ENCODE data around the gene SLC13A1.

The SLC13A1 gene

DNA sequence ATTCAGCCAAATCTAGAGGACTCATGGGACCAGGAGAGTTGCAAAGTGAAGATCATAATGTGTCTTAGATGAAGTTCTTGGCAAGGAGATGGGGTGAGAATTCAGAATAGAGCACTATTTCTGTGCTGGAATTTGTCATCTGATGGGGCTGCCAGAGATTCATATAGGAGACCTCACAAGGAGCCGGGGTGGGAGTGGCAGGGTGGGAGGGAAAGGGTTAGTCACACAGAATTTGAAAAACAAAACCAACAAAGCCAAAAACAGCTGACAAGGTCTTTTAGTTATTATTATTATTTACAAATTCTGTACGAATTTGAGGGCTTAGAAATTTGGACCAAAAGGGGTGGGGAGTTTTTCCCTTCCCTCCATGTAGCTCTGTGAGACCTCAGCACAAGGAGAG lies 1.7 kb downstream of the SLC13A1 start:
- in situ Hi-C loops (cut with MboI; ENCODE audit: low sequenced_read_pairs): no loop called here

DNA sequence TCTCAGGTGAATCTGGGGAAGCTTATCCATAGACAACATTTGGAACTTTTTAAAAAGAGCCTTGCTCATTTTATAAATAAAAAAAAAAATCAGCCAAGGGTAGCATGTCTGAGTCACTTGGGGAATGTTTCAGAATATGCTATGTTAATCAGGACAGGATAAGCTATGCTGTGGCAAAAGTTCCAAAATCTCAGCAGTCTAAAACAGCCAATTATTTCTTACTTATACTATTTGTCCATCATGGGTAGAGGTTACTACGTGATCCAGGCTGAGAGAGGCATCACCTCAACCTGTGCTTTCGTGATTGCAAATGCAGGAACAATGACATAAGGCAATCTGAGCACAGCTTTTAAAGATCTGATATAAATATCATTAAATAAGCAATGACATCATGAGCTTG lies 6.5 kb downstream of the SLC13A1 start:
- in situ Hi-C loops (cut with MboI; ENCODE audit: low sequenced_read_pairs): no loop called here

DNA sequence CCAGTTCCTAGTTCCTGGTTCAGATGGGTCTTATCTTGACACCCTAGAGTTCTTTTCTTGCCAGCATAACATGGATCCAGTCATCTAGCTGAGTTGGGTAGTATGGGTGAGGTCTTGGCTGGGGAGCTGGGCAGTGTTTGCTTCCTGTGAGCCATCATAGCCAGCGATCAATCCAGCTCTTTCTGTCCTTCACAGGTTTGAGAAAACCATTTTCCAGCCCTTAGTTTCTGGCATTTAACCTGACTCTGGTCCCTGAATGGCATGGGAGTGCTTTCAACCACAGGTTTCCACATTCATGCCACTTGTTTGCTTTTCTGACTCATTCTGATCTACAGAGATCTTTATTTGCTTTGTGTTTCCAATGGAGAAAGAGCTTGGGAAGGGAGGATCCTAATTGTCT lies 8.6 kb downstream of the SLC13A1 start:
- in situ Hi-C loops (cut with MboI; ENCODE audit: low sequenced_read_pairs): no loop called here

DNA sequence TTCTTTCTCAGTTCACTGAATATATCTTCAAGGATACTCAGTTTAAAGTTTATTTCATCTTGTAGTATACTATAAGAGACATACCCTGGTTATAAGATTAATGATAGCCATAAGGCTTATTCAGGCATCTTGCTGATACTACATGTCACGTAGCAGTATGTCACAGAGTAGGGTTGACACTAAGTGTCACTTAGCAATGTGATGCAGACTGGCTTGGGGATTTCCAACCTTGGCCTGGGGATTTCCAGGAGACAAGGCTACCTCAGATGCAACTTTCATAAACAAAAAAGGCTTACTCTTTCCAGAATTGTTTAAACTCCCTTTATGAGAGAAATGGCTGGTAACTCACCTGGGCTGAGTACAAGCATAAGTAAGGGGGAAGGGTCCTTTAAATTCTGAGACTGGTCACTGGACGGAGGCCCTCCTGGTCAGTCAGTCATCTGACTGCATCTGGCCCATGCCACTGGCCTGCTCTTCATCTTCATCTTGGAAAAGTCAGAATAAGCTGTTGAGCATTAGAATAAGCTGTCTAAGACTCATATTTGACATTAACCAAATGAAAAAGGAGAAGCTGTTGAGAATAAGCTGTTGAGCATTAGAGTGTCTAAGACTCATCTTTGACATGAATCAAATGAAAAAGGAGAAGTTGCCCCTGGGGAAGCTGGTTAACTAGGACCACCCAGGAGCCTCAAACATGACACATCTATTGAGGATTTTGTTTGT lies 9.5 kb downstream of the SLC13A1 start:
- in situ Hi-C loops (cut with MboI; ENCODE audit: low sequenced_read_pairs): no loop called here

DNA sequence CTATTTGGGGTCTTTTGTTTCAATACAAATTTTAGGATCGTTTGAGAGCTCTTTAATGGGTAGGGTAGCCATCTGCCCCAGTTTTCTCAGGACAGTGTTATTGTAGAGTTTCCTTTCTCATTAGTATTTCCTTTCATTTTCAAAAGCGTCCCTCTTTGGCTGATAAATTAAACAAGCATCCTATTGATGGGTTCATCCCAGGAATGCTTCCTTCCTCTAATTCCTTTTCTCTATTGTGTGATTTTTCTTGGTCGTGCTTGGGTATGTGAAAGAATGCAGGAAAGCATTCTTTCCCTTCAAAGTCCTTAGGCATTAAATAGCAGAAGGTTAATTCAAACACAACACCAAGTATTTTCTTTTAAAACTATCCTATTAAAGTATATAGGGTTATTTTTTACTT lies 14.0 kb downstream of the SLC13A1 start:
- in situ Hi-C loops (cut with MboI; ENCODE audit: low sequenced_read_pairs): no loop called here

DNA sequence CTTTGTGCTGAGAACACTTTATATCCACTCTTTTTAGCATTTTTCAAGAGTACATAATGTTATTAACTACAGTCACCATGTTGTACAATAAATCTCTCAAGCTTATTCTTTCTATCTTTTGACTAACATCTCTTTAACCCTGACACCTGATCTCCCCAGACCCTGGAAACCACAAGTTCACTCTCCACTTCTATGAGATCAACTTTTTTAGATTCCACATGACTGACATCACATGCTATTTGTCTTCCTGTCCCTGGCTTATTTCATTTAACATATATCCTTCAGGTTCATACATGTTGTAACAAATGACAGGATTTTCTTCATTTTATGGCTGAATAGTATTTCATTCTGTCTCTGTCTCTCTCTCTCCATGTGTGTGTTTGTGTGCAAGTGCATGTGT lies 15.5 kb downstream of the SLC13A1 start:
- in situ Hi-C loops (cut with MboI; ENCODE audit: low sequenced_read_pairs): no loop called here

DNA sequence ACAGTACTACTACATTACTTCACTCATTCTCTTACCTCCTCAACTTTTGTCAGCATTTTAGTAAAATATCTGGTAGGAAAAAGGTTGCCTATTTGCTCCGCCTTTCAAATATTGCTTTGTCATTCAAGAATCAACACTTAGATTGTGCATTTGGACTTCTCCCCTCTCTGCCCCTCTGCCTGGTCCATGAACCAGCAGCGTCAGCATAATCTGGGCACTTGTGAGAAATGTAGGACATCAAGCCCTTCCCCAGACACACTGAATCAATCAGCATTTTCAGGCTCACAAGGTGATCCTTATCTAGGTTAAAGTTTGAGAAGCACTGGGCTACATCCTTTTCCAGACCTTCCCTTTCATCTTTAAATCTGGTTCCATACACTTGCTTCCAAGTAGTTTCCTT lies 16.3 kb downstream of the SLC13A1 start:
- in situ Hi-C loops (cut with MboI; ENCODE audit: low sequenced_read_pairs): no loop called here

DNA sequence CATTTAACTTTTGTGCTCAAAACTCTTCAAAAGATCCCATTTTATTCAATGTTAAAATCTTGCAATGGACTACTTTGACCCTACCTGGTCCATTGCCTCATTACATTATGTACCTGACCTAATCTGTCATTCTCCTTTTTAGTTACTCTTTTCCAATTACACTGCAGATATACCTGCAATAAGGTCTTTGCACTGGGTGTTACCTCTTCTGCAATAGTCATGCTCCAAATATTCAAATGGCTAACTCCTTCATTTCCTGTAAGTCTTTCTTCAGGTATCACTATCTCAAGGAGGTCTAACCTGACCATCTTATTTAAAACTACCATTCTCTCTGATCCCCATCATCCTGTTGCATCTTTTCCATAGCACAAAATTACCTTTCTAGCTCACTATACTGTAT lies 22.3 kb downstream of the SLC13A1 start:
- in situ Hi-C loops (cut with MboI; ENCODE audit: low sequenced_read_pairs): no loop called here

DNA sequence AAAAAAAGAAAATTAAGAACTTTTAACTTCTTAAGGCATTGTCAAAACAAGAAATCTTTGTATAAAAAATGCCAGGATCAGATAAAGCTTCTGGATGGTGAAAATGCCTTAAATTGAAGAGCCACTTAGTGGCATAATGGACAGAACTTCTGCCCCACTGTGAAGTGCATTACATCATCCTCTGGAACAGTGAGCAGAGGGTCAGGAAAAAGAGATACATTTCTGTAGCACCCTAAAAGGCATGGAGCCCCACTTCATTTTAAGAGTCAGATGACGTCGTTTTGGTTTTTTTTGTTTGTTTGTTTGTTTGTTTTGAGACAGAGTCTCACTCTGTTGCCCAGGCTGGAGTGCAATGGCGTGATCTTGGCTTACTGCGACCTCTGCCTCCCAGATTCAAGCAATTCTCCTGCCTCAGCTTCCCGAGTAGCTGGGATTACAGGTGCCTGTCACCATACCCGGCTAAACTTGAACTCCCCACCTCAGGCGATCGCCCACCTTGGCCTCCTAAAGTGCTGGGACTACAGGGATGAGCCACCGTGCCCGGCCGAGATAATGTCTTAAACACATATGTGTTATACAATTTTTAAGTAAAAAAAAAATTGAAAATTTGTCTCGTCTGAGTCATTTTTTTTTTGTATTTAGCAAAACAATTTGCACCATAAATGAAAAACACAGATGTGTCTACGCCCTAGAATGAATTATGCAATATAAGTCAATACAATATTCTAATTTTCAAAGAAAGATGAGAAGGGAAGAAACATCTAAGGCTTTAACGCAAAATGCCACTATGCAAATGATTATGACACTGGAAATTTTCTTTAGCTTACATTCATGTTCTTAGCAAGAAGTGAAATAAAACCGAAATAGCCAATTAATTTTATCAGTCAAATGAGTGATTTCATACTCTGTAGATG lies 29.2 kb downstream of the SLC13A1 start:
- in situ Hi-C loops (cut with MboI; ENCODE audit: low sequenced_read_pairs): no loop called here

DNA sequence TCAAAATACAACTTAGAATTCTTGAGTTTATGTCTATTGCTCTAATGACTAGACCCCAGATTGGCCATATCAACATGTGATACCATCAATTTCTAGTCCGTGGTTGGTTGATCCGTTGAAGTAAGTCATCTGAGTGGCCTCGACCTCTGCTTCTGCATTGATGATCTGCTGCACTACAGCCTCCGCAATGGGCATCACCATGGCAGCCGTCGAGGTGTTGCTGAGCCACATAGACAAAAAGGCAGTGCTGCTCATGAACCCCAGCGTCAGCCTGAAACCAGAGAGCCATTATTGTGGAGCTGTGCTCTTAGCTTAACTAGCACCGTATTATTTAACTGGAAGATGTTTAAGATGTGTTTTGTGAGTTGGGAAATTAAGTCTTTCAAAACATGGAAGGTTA lies 30.7 kb downstream of the SLC13A1 start:
- in situ Hi-C loops (cut with MboI; ENCODE audit: low sequenced_read_pairs): no loop called here

DNA sequence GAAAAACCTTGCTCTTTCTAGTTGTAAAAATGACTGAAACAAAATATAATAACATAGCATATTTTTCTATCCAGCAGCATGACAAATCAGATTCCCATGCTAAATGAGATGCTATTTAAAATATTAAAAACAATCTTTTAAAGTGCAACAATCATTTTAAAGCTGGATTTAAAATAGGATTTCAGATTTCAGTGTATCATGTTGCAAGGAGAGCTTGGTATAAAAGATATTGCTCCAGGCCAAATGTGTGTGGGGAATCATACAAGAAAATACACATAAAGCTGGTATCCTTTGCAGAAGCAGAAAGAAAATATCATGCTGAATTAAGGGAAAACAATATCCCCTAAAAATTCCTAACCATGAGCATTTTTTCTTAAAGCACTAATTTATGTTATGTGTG lies 42.2 kb downstream of the SLC13A1 start:
- in situ Hi-C loops (cut with MboI; ENCODE audit: low sequenced_read_pairs): no loop called here

DNA sequence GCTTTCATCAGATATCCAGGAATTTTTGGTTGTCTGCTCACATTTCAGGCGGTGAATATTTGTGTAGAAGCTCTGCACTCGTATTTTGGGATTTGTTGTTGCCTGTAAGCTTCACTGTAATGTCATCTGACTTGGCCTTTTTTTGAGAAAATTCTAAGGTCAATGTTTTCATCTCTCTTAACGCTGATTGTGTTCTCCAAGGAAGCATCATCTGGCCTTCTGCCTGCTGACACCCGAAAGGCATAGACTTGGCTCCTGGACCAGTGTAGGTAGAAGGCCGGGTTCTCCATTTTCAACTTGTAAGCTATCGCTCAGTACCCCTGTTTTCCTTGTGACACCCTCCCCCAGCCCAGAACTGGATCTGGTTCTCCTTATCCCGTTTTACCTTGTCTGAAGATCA lies 44.2 kb downstream of the SLC13A1 start:
- in situ Hi-C loops (cut with MboI; ENCODE audit: low sequenced_read_pairs): no loop called here

DNA sequence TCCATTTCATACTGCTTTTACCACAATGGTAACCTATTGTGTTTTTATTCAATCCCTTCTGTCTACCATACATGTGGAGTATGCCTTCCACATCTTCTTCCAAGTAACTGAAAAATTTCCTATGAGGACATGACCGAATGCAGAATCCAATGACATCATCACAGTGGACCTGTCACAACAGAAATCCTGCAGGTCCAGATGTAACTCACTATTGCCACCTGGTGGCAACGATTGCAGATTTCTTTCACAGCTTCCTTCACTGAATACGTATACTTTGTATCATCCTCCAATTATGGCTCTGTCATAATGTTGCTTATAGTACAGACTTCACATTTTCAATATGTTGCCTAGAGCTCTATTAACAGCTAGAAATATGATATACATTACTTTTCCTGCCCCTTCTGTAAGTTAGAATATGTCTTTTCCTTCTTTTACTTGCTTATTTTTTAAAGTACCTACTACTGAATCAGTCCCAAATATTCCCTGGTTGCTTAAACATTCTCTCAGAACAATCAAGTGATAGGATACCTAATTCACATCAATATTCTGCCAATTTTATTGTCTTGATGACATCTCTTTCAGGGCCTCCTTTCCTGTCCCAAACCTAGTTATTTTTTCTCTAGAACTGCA lies 45.4 kb downstream of the SLC13A1 start:
- in situ Hi-C loops (cut with MboI; ENCODE audit: low sequenced_read_pairs): no loop called here

DNA sequence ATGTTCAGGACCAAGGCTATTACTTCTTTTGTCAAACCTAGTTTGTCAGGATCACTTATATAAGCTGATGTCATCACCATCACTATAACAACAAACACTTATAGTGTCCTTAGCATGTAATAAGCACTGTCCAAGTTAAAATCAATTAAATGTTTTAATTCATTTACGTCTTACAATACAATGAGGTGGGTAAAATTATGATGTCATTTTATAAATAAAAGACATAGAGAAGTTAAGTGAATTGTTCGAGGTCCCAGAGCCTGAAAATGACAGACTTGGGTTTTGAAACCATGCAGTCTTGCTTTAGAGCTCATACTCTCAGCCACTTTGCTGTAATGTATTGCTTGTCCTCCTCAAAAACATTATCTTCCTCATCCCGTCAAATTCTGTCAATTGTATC lies 48.3 kb downstream of the SLC13A1 start:
- in situ Hi-C loops (cut with MboI; ENCODE audit: low sequenced_read_pairs): no loop called here

DNA sequence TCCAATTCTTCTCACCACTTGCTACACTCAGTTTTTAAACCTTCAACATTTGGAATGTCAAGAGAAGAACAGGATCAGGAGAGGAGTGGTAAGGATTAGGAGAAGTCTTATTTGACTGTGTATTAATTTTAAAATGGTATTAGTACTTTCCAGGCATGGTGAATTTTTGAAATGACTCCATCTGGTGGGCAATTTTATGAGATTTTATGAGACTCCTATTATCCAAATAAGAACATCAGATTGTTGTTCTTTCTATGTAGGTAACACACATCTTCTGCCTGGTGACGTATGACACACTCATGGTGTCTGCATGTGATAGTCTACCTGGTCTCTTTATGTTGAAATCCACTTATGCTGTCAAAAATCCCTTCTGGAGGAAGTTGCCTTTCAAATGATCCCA lies 51.0 kb downstream of the SLC13A1 start:
- in situ Hi-C loops (cut with MboI; ENCODE audit: low sequenced_read_pairs): no loop called here

DNA sequence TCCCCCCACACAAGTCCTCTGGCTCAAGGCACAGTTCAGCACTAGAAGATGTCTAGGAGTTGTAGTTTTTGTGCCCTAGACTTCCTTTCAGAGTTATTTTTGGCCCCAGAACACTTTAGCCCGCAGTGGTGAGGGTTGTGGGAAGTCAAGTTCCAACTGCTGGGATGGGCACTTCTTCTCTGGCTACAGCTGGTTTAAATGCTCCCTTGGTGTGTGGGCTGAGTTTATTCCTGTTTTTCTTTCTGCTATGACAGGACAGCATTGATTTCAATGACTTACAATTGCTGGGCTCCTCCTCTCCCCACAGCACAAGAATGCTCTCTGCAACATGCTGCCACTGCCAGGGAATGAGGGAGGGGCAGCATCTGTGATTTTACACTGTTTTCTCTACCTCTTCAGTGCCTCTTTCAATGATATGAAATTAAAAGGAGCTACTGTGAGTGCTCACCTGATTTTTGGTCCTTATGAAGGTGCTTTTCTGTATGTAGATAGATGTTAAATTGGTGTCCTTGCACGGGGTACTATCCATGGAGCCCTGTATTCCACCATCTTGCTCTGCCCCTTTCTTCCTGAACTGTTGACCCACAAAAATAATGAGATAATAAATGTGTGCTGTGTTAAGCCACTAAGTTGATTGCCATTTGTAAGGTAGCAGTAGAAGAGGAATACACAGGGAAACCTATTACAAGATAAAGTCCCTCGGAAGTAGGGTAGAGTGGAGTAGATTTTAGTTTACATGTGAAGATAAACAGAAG lies 56.3 kb downstream of the SLC13A1 start:
- in situ Hi-C loops (cut with MboI; ENCODE audit: low sequenced_read_pairs): no loop called here

DNA sequence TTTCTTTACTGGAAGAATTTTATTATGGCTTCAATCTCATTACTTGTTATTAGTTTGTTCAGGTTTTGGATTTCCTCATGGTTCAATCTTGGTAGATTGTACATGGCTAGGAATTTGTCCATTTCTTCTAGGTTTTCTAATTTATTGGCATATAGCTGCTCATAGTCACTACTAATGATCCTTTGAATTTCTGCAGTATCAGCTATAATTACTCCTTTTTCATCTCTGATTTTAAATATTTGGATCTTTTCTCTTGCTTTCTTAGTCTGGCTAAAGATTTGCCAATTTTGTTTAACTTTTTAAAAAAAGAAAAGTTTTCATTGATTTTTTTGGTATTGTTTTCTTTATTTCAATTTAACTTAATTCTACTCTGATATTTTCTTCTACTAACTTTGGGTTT lies 59.2 kb downstream of the SLC13A1 start:
- in situ Hi-C loops (cut with MboI; ENCODE audit: low sequenced_read_pairs): no loop called here

DNA sequence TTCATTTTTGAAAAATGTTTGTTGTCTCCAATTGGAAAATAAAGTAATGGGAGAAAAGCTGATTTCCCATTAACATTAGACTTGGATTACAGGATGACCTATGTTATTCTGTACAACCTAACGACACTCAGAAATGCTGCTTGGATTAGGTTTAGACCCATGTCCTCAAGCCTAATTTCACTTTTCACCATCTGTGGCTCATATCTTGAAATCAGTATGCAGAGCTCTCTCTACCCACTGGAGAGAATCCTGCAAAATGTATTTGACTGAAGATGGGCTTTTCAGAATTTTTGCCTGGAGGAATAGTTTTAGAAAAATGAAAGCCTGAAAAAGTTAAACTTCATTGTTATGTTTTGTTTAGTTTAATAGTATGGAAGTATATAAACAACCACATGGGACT lies 63.8 kb downstream of the SLC13A1 start:
- in situ Hi-C loops (cut with MboI; ENCODE audit: low sequenced_read_pairs): no loop called here

DNA sequence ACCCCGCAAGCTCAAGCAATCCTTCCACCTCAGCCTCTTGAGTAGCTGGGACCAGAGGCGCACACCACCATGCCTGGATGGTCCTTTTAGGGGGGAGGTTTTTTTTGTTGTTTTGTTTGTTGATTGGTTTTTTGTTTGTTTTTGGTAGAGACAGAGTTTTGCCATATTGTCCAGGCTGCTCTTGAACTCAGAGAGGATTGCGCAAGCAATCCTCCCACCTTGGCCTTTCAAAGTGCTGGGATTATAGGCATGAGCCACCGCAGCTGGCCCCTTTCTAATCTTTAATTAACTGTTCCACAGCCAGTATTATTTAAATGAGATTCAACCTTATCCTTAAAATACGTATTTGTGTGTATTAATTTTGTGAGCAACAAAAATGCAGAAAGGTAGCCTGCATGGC lies 65.8 kb downstream of the SLC13A1 start:
- in situ Hi-C loops (cut with MboI; ENCODE audit: low sequenced_read_pairs): no loop called here

DNA sequence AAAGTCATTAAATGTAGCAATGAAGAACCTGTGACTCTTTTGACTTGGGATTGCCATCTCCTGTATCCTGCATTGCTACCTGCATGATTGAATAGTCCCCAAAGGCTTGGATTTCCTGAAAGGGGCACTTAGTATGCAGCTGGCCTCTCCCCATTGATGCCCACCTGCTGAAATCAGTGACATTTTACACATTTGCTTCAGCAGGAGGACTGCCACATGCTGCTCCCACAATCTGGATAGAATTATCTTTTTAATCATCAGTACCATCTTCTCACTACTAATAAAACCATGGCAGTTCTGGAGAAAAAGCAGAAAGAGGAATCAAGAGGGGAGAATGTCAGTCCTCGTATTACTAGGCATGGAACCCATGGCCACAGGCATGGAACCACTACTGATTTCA lies 67.8 kb downstream of the SLC13A1 start:
- in situ Hi-C loops (cut with MboI; ENCODE audit: low sequenced_read_pairs): no loop called here

DNA sequence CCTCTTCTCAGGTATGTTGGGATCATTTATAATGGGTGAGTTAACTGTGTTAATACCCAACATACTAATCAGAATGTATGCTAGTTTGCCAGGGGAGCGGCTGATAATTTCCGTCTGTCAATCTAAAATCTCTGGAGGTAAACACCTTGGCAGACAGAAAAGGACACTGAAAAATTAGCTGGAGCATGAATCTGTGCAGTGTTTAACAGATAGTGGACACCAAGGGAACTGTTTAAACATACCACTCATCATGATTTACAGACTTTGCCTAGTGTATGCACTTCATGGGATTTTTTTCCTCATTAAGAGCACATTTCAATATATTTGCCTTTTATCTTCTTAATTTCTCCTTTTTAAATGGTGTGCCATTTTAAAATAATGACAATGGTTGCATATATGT lies 68.2 kb downstream of the SLC13A1 start:
- in situ Hi-C loops (cut with MboI; ENCODE audit: low sequenced_read_pairs): no loop called here

Data from HL-60/S4 treated with phorbol 12-myristate 13-acetate at 8.2 ng/mL for 4 days and 3 days (cell line).